Stimulated activated CD4-positive, alpha-beta T cell treated with anti-CD3 and anti-CD28 coated beads, Interleukin-2, amount 100 ng/mL, for 4 hours (primary cell): ENCODE results near the gene SLC39A11.
"Not testable (repeated sequence)": the region's sequence is repeated elsewhere in the genome, so short reads cannot be mapped to it uniquely, and the experiment has no call there.

Experiments
- DNase-seq: peaks from one replicate; pipeline ENCODE4 v3.0.0-alpha.2; 2020; ENCODE audit warnings: low read depth

SLC39A11 gene

GRCh38 chr17:72713701-72714100 lies 378.8 kb downstream of the SLC39A11 start:
- no peak for DNase-seq

GRCh38 chr17:72711521-72712310 lies 380.8 kb downstream of the SLC39A11 start:
- DNase-seq = no peak

- no peak for DNase-seq
Observed at GRCh38 chr17:72710834-72711233, 381.7 kb downstream of the SLC39A11 start.

- DNase-seq = no peak
Observed at GRCh38 chr17:72710202-72710601, 382.3 kb downstream of the SLC39A11 start.

- DNase-seq = not testable (repeated sequence)
Observed at GRCh38 chr17:72708682-72709081, 383.8 kb downstream of the SLC39A11 start.

GRCh38 chr17:72707881-72708280 lies 384.6 kb downstream of the SLC39A11 start:
- DNase-seq = no peak

GRCh38 chr17:72706396-72706981 lies 386.0 kb downstream of the SLC39A11 start:
- DNase-seq = no peak

GRCh38 chr17:72705905-72706395 lies 386.5 kb downstream of the SLC39A11 start:
- no peak for DNase-seq

- DNase-seq = no peak
Observed at GRCh38 chr17:72702998-72703397, 389.5 kb downstream of the SLC39A11 start.

- no peak for DNase-seq
Observed at GRCh38 chr17:72702136-72702735, 390.3 kb downstream of the SLC39A11 start.

- no peak for DNase-seq
Observed at GRCh38 chr17:72700226-72700625, 392.3 kb downstream of the SLC39A11 start.

GRCh38 chr17:72699545-72699944 lies 392.9 kb downstream of the SLC39A11 start:
- no peak for DNase-seq

- no peak for DNase-seq
Observed at GRCh38 chr17:72697602-72698146, 394.8 kb downstream of the SLC39A11 start.

GRCh38 chr17:72696721-72697120 lies 395.8 kb downstream of the SLC39A11 start:
- DNase-seq = no peak

- DNase-seq = no peak
Observed at GRCh38 chr17:72696156-72696555, 396.3 kb downstream of the SLC39A11 start.

GRCh38 chr17:72693956-72694355 lies 398.5 kb downstream of the SLC39A11 start:
- no peak for DNase-seq

- no peak for DNase-seq
Observed at GRCh38 chr17:72693151-72693878, 399.2 kb downstream of the SLC39A11 start.

GRCh38 chr17:72692676-72693075 lies 399.8 kb downstream of the SLC39A11 start:
- DNase-seq = no peak

GRCh38 chr17:72691586-72691985 lies 400.9 kb downstream of the SLC39A11 start:
- DNase-seq = no peak

- DNase-seq = no peak
Observed at GRCh38 chr17:72691017-72691416, 401.5 kb downstream of the SLC39A11 start.

GRCh38 chr17:72687886-72688285 lies 404.6 kb downstream of the SLC39A11 start:
- no peak for DNase-seq

- DNase-seq = no peak
Observed at GRCh38 chr17:72684405-72685020, 408.0 kb downstream of the SLC39A11 start.
